Tibial nerve (tissue), 4 donors: ENCODE measurements around the gene CYTH4. TPM values are rescaled to one million over a fixed set of nuclear protein-coding genes. Genes with fewer than 3 reads are reported as not detected.

ENCODE experiments used
- DNase-seq, 2 donors: peaks; one replicate each; pipeline ENCODE4 v3.0.0-alpha.2; 2019; ENCODE audit warnings: low spot score in 2 of 2
- H3K27ac ChIP-seq, 4 donors: fragments of 200-600 bp; sonication (generic) in 3 of 4; one replicate each; pipeline ENCODE4 v1.5.1; 2017 to 2019; ENCODE audit warnings: mild to moderate bottlenecking in 1 of 4
- H3K27me3 ChIP-seq, 2 donors: fragments of 200-600 bp; sonication (generic) in 1 of 2; one replicate each; pipeline versions ENCODE4 v1.5.1 to v1.6.0; 2017 to 2019
- H3K36me3 ChIP-seq, 3 donors: fragments of 200-600 bp; sonication (generic); one replicate each; pipeline ENCODE4 v1.5.1; 2018 to 2019
- H3K4me1 ChIP-seq, 4 donors: fragments of 200-600 bp; sonication (generic) in 3 of 4; one replicate each; pipeline ENCODE4 v1.5.1; 2017 to 2019
- H3K4me3 ChIP-seq, 4 donors: fragments of 200-600 bp; sonication (generic) in 3 of 4; one replicate each; pipeline ENCODE4 v1.5.1; 2017 to 2019; ENCODE audit warnings: mild to moderate bottlenecking in 1 of 4, moderate library complexity in 1 of 4
- H3K9me3 ChIP-seq, 4 donors: fragments of 200-600 bp; sonication (generic) in 3 of 4; one replicate each; pipeline ENCODE4 v1.5.1; 2017 to 2019
- EP300 ChIP-seq, 2 donors: sonication (generic); formaldehyde crosslinking; IDR thresholded peaks; one replicate each; pipeline ENCODE4 v1.6.1; 2017; ENCODE audit warnings: antibody characterized with exemption in 2 of 2, mild to moderate bottlenecking in 1 of 2
- POLR2A ChIP-seq, 2 donors: fragments of 450-650 bp; IDR thresholded peaks; one replicate each; pipeline ENCODE4 v1.6.1; 2017; ENCODE audit warnings: antibody characterized with exemption in 2 of 2, mild to moderate bottlenecking in 2 of 2, moderate library complexity in 2 of 2
- WGBS, 2 donors: methylation state at CpG; one replicate each; pipeline ENCODE4 v1.1.5; 2018; 5-methylcytosine and 5-hydroxymethylcytosine counted together
- total RNA-seq, 4 donors: library from RNA; depleted of rRNA; stranded (reverse); fragments of >200 nt; gene quantifications; one replicate each; pipeline ENCODE4 v1.1.0, GENCODE V29; 2016
- TF ChIP-seq, protein P1 (sequence below), 5 experiments: fragments of 200-600 bp in 3 of 5; fragments of 450-650 bp in 2 of 5; sonication (generic) in 3 of 5; IDR thresholded peaks; one replicate each; pipeline ENCODE4 v1.5.1; 2016 to 2019; ENCODE audit warnings: antibody characterized with exemption in 5 of 5, mild to moderate bottlenecking in 3 of 5, moderate library complexity in 2 of 5

CYTH4 gene
- total RNA-seq, 4 donors from 2014 or later = 7.7 to 27.3 (median 19.0) TPM

DNA sequence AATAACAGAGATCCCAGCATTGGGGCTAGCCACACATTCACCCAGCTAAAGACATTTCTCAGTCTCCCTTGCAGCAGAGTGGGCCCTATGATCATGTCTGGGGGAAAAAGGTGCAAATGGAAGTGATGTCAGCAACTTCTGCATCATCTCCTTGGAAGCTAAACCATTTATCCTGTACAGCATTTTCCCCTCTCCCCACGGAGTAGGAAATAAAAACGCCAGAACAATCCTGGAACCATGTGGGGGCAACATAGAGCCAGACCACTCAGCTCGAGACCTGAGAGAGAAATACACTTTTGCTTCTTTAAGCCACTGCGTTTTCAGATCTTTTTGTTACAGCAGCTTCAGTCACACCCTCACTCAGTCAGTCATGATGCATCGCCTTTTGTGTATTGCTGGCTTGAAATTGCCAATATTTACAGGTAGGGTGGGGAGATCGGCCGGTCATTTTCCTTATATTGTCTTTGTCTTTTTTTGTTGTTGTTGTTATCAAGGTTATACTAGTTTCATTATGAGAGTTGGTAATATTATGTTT, 29.1 kb upstream of the CYTH4 start:
- TF ChIP-seq EP300 (IDR thresholded peaks at IDR 0.05) (no peak), POLR2A (IDR thresholded peaks at IDR 0.05) (no peak)
- TF ChIP-seq, protein P1, sequence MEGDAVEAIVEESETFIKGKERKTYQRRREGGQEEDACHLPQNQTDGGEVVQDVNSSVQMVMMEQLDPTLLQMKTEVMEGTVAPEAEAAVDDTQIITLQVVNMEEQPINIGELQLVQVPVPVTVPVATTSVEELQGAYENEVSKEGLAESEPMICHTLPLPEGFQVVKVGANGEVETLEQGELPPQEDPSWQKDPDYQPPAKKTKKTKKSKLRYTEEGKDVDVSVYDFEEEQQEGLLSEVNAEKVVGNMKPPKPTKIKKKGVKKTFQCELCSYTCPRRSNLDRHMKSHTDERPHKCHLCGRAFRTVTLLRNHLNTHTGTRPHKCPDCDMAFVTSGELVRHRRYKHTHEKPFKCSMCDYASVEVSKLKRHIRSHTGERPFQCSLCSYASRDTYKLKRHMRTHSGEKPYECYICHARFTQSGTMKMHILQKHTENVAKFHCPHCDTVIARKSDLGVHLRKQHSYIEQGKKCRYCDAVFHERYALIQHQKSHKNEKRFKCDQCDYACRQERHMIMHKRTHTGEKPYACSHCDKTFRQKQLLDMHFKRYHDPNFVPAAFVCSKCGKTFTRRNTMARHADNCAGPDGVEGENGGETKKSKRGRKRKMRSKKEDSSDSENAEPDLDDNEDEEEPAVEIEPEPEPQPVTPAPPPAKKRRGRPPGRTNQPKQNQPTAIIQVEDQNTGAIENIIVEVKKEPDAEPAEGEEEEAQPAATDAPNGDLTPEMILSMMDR (IDR thresholded peaks at IDR 0.05) = no peak
- peaks cover 2 to 62% of the 10 kb centered on the region in 2 donors for H3K27me3 ChIP-seq
- H3K4me3 ChIP-seq = no peak overlapping the region
- H3K36me3 ChIP-seq = no peaks in the 10 kb centered on the region
- H3K9me3 ChIP-seq = no peaks in the 10 kb centered on the region
- 46 to 47% methylated on average over 7 of the region's 7 CpGs for WGBS, 2 donors
- H3K4me1 ChIP-seq = no peaks in the 10 kb centered on the region
- H3K27ac ChIP-seq = no peak overlapping the region
- DNase-seq = no peak

DNA sequence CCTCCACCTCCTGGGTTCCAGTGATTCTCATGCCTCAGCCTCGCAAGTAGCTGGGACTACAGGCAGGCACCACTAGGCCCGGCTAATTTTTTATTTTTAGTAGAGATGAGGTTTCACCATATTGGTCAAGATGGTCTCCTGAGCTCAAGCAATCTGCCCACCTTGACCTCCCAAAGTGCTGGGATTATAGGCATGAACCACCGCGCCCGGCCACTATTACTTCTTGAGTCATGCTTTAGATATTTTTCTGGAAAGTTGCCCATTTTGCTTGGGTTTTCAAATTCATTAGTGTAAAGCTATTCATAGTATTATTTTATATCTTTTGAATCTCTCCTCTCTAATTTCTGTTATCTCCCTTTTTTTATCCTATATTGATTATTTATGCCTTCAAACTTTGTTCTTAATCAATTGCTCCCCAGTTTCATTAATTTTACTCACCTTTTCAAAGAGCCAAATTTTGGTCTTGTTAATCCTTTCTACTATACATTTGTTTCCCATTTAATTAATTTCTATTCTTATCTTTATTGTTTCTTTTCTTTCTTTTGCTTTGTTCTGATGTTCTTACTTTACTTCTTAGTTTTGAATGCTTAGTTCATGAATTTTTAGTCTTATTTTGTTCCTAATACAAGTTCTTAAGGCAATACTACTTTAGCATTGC, 28.0 kb upstream of the CYTH4 start:
- DNase-seq = no peak
- Histone ChIP-seq H3K9me3 (no peaks in the 10 kb centered on the region), H3K27me3 (peaks cover 2 to 74% of the 10 kb centered on the region in 2 donors), H3K4me3 (no peak overlapping the region), H3K36me3 (no peaks in the 10 kb centered on the region), H3K27ac (no peak overlapping the region), H3K4me1 (peaks cover 0 to 3% (median 0%) of the 10 kb centered on the region in 4 donors)
- WGBS, 2 donors = 60 to 69% methylated on average over 5 of the region's 5 CpGs
- no peak for TF ChIP-seq EP300 (IDR thresholded peaks at IDR 0.05)
- TF ChIP-seq, protein P1 (IDR thresholded peaks at IDR 0.05) = no peak
- TF ChIP-seq POLR2A (IDR thresholded peaks at IDR 0.05) = no peak

DNA sequence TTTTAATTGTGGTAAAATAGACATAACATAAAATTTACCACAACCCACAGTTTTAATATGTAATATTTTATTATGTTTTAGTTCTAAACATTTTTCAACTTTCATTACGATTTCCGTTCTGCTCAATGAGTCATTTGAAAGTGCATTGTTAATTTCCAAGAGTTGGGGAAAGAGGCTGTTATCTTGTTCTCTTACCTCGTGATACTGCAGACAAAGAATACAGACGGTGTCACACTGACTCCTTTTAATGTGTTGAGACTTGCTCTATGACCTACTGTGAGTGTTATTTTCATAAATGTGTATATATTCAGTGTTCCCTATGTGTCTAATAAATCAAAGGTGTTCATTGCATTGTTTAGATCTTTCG, 27.5 kb upstream of the CYTH4 start:
- WGBS, 2 donors = 58 to 62% methylated on average over 5 of the region's 5 CpGs
- H3K27me3 ChIP-seq = peaks cover 2 to 74% of the 10 kb centered on the region in 2 donors
- TF ChIP-seq, protein P1 (IDR thresholded peaks at IDR 0.05) = no peak
- no peak for TF ChIP-seq EP300 (IDR thresholded peaks at IDR 0.05)
- TF ChIP-seq POLR2A (IDR thresholded peaks at IDR 0.05) = no peak

DNA sequence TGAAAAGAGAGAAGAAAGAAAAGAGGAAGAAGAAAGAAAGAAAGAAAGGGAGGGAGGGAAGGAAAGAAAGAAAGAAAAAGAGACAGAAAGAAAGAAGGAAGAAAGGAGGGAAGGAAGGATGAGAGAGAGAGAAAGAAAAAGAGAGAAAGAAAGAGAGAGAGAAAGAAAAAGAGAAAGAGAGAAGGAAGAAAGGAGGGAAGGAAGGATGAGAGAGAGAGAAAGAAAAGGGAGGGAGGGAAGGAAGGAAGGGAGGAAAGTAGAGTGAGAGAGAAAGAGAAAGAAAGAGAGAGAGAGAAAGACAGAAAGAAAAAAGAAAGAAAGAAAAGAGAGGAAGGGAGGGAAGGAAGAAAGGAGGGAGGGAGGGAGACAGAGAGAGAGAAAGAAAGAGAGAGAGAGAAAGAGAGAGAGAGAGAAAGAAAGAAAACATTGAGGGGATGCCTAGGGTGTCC, 26.7 kb upstream of the CYTH4 start:
- TF ChIP-seq, protein P1 (IDR thresholded peaks at IDR 0.05) = no peak
- TF ChIP-seq POLR2A (IDR thresholded peaks at IDR 0.05) (no peak), EP300 (IDR thresholded peaks at IDR 0.05) (no peak)
- no peaks in the 10 kb centered on the region for H3K36me3 ChIP-seq
- no peaks in the 10 kb centered on the region for H3K9me3 ChIP-seq
- H3K27me3 ChIP-seq = peaks cover 2 to 77% of the 10 kb centered on the region in 2 donors
- no peak for DNase-seq
- H3K27ac ChIP-seq = no peak overlapping the region
- no peak overlapping the region for H3K4me3 ChIP-seq
- H3K4me1 ChIP-seq = peaks cover 0 to 13% (median 0%) of the 10 kb centered on the region in 4 donors

More for the DNA sequence above, 27.5 kb upstream of the CYTH4 start:
- Histone ChIP-seq H3K27ac (no peak overlapping the region), H3K4me1 (peaks cover 0 to 8% (median 0%) of the 10 kb centered on the region in 4 donors), H3K4me3 (no peak overlapping the region), H3K36me3 (no peaks in the 10 kb centered on the region), H3K9me3 (no peaks in the 10 kb centered on the region)
- DNase-seq = no peak

DNA sequence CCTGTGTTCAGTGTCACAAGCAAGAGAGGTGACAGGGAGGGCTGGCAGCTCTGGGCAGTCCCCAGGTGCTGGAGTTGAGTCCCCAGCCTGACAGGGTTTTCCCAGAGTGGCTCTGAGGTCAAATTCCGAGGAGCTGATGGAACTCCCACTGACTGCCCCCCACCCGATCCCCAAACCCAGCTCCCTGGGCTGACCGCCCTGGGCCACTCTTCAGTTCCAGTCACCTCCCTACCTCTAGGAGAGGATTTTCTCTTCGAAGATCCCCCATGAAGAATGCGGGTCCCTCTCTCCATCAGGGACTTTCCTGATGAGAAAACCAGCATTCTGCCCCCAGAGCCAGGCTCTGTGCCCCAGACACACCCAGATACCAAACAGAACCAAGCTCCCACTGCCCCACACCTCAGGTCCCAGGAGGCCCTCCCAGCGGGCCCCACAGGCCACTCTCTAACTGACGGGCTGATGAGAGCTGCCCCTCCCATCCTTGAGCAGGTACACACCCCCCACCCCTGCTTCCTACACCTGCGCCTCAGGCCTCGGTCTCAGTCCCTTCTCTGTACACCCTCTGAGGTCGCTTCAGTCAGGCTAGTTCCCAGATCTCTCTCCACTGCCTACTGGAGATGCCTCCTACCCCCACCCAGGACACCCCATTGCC, 26.1 kb upstream of the CYTH4 start:
- Histone ChIP-seq H3K9me3 (no peaks in the 10 kb centered on the region), H3K27me3 (peaks cover 2 to 77% of the 10 kb centered on the region in 2 donors), H3K4me1 (peaks cover 0 to 16% (median 0%) of the 10 kb centered on the region in 4 donors), H3K36me3 (no peaks in the 10 kb centered on the region), H3K4me3 (no peak overlapping the region), H3K27ac (no peak overlapping the region)
- no peak for TF ChIP-seq EP300 (IDR thresholded peaks at IDR 0.05)
- no peak for TF ChIP-seq POLR2A (IDR thresholded peaks at IDR 0.05)
- TF ChIP-seq, protein P1 (IDR thresholded peaks at IDR 0.05) = no peak
- no peak for DNase-seq
- 65% methylated on average over 10 of the region's 10 CpGs for WGBS, 2 donors
